ENCODE data around the gene C4orf50.

C4orf50 gene

GRCh38 chr4:6018331-6018730, at the start of gene C4orf50:
Gene C4orf50 (minus strand): TSS chr4:6018431.
- no peak for DNase-seq

DNA sequence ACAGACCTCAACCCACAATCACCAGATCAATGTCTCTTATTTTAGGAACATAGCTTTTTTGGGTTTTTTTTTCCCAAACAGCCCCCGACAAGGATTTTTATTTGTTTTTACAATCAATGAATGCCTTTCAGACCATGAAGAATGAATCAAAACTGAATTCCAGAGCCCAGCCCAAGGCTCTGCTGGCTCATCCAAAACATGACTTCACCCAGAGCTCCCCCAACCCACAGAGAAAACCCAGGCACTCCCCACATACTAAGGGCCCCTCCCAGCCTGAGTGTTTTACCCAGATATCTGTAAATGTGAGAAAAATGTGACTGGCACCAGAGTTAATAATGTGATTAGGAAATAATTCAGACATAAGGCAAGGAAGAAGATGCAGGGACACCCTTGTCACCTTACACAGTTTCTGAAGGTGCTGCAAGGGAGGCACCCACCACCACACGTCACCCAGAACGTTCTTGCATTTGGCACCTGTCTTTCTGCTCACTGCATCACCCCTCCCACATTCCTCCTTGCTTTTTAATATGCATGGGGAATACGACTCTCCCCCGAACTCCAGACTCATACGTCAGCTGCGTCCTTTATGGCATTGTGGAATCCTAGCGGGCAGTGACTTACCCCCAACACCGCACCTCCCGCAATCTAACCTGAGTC, 47.8 kb upstream of the C4orf50 start:
- no peak for DNase-seq

DNA sequence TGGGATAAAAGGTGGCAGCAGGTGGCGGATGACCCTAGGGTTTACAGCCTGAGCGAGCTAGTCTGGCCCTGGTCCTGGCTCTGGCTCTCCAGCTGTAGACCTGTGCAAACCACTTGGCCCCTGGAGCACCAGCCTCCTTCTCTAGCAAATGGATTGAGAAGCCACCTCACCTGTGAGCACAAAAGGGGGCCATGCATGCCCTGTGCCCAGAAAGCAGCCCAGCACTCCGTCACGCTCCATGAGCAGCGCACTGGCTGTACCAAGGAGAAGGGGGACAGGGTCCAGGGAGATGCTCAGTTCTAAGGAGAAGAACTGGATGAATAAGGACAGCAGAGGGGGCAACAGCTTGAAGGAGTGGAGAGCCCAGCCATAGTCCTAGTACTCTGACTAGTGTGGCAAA, 46.9 kb upstream of the C4orf50 start:
- DNase-seq, result no peak

GRCh38 chr4:6064383-6064782, 46.2 kb upstream of the C4orf50 start:
- DNase-seq, result no peak

GRCh38 chr4:6063684-6064083, 45.5 kb upstream of the C4orf50 start:
- DNase-seq, result no peak

DNA sequence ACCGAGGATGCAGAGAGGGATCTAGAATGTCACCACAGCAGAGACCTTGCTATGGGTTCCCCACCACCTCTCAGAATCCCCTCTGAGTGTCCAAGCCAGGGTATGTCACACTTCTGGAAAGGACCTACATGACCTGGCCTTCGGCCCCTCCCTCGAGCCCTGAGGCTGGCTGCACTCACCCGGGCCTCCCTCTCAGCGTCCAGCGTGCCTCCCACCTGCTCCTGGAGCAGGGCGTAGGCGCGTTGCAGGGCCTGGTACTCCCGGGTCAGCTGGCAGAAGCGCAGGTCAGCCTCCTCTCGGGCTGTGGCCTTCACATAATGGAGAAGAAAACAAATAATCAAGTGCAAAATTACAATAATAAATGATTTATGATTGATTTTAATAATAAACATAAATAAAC, 43.9 kb upstream of the C4orf50 start:
- DNase-seq, result no peak

DNA sequence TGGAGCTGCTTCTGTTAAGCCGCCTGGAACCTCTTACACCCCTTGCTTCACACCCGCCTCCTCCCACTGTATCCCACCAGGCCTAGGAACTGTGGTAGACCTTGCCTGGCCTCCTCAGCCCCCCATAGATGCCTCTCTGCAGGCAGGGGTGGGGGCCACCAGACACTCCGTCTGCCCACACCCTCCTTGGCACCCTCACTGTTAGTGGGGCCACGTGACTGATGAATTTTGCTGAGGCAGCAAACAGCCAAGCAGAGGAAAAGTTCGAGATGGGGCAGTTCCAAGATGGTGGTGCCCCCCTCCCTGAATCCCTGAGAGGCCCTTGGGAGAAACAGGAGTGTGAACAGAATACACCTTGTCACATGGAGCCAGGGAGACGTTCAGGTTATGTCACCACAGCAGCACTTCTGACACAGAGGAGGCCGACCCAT, 41.2 kb upstream of the C4orf50 start:
- no peak for DNase-seq

GRCh38 chr4:6058531-6059374, 40.5 kb upstream of the C4orf50 start:
- no peak for DNase-seq

DNA sequence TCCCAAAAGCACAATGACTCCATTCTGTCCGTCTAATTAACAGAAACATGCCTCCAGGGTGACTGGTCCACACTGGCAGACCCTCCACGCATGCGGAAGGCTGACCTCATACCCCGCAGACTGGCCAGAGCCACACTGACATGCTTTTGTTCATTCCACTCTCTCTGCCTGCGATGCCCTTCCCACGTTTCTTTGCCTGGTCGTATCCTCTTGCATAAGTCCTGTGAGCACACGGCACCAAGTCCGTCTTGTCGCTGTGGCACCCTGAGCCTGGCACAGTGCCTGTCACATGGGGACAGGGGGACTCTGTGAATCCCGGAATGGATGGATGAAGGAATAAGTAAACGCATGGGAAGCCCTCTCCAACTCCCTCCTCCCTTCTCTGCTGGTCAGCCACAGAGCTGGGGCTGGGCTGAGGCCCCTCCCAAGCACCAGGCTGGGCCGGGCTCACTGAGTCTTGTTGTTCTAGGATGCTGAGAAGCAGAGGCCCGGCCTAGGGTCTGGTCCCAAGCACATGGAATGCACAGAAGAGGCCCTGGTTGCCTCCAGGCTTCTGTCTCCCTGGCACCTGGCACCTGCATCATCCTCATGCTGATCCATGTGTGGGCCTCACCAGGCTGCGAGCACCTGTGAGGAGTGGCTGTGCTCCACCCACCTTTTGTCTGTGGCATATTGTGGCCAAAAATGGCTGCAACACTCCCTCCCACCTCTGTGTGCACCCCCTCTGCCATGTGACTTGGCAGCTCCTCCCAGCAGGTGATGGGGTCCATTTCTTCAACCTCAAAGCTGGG, 38.9 kb upstream of the C4orf50 start:
- peak in 2 of 14 donors; percentile 26 to 36 for DNase-seq

GRCh38 chr4:6055436-6055835, 37.2 kb upstream of the C4orf50 start:
- no peak for DNase-seq

DNA sequence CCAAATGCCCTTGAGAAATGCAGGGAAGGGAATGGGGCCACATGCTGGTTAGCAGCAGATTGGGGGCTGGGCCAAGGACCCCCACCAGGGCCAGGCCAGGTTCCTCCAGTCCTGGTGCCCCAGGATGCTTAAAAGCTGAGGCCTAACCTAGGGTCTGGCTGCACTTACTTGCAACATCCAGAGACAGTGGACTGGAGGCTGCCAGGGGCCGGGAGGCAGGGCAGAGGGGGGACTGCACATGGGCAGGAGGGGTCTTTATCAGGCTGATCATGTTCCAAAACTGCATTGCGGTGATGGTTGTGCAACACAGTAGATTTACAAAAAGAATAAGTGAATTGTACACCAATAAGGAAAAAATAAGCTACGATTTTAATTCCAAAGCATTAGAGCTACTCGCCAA, 36.8 kb upstream of the C4orf50 start:
- DNase-seq, result no peak

- DNase-seq, result no peak
Measured at GRCh38 chr4:6054162-6054922, 36.1 kb upstream of the C4orf50 start.

GRCh38 chr4:6052679-6053078, 34.4 kb upstream of the C4orf50 start:
- no peak for DNase-seq

DNA sequence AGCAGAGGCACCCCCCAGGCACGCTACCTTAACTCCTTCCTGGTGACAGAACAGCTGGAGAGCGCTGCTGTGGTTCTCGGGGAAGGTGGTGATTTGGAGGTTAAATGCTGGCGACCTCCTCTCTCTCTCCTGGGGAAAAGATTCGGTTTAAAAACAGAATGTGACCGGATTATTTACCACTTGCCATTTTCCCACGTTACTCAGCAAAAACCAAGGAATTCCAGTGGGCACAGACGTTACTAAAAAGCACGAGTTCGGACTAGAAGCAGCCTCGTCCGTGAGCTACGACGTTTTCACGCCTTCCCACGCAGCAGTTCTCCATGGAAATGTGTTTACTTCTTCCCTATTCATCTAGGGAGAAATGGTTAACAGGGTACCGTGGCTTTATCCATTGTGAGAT, 32.3 kb upstream of the C4orf50 start:
- no peak for DNase-seq

DNA sequence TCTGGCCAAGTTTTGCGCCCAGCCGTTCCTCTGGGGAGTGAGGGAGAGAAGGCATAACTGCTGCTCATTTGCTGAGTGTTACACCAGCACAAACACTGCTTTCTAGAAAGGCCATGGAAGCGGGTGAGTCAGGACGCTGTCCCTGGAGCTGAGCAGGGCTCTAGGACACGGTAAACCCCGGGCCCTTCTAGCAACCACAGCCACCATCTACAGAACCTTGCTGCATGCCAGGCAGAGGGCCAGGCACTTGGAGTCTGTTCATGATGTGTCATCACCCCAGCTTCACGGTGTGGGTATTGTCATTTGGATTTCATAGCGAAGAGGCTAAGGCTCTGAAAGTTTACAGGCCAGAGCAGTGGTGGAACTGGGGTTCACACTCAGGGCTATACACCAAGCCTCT, 31.8 kb upstream of the C4orf50 start:
- peak in 2 of 14 donors; percentile 7 to 67 for DNase-seq

DNA sequence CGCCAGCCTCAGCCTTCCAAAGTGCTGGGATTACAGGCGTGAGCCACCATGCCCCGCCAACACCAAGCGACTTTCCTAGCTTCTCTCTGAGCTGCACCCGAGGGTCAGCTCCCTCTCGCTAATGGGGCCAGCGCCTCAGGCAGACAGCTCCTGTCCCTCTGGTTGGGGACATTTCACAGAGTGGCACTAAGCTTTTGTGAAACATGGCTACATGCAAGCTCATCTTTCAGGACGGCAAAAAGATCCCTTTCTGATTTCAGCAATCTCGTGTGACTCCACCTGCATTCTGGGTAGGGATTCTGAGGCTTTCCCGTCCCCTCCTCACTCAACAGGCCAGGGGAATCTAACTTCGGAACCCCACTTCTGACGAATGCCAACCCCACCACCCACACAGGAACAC, 31.0 kb upstream of the C4orf50 start:
- DNase-seq, result no peak

DNA sequence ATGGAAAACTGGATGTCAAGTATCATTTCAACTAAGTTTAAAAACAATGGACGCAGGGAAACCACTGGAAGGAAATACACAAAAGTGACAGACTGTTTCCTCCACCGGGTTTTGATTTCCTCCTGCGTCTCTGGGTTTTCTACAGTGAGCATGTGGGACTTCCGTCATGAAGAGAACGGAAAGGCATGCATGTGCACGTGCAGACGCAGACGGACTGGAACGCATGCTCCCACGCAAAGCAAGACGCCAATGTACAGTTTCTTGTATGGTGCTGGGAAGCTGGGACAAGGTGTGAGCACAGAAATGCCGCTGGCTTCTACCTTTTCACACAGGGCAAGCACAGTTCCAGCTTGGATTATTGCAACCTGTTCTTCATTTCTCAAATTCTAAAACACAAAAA, 30.3 kb upstream of the C4orf50 start:
- DNase-seq, result no peak

GRCh38 chr4:6047130-6047673, 29.0 kb upstream of the C4orf50 start:
- no peak for DNase-seq

GRCh38 chr4:6046526-6047129, 28.4 kb upstream of the C4orf50 start:
- no peak for DNase-seq

- DNase-seq, result no peak
Measured at GRCh38 chr4:6044805-6045204, 26.6 kb upstream of the C4orf50 start.

DNA sequence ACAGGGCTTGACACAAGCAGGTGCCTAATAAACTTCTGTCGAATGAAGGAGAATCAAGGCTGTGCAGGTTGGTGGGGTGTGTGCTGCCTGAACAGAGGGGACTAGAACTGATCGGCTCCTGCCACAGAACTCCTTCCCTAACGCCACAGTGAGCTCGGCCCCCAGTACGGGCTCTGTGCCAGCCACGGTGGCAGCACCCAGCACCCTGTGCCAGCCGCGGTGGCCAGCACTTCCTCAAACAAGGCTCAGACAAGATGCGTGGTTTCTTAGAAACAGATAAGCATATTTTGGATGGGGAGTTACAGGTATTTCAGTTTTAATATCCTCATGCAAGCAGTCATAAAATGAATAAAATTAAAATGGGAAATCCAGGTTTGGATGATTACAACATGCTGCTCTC, 26.0 kb upstream of the C4orf50 start:
- no peak for DNase-seq

DNA sequence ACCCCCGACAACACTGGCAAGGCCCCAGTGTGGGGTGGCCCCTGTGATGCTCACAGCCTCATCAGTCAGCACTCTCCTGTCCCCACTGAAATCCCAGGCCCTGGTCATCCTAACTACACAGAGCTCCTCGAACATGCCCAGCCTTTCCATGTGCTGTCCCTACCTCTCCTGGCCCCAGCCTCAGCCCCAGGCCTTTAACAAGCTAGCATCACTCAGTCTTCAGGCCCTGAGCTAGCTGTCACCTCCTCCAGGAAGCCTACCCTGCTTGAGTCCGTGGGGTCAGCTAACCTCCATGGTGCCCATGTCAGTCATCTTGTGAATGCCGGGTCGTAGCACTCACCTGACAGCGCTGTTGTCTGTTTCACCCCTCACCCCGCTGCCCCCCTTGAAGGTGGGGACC, 25.6 kb upstream of the C4orf50 start:
- DNase-seq, result no peak
